Esophagus muscularis mucosa (tissue), 4 donors: Measurements from ENCODE around the gene SPATA3.

Source experiments
- CTCF ChIP-seq, 3 experiments: fragments of 200-600 bp in 2 of 3; fragments of 450-650 bp in 1 of 3; sonication (generic) in 2 of 3; IDR thresholded peaks; one replicate each; pipeline ENCODE4 v1.5.1; 2017 to 2019; ENCODE audit warnings: antibody characterized with exemption in 3 of 3, mild to moderate bottlenecking in 2 of 3, moderate library complexity in 1 of 3
- EP300 ChIP-seq: sonication (generic); formaldehyde crosslinking; IDR thresholded peaks from one replicate; pipeline ENCODE4 v1.6.1; 2017; ENCODE audit warnings: antibody characterized with exemption
- POLR2A ChIP-seq: fragments of 450-650 bp; IDR thresholded peaks from one replicate; pipeline ENCODE4 v1.6.1; 2017; ENCODE audit warnings: antibody characterized with exemption, moderate library complexity, mild to moderate bottlenecking, low read depth

- no peak for TF ChIP-seq POLR2A
- TF ChIP-seq CTCF (IDR thresholded peaks at IDR 0.05) = no peak
- TF ChIP-seq EP300 = no peak
Observed at GRCh38 chr2:231036578-231037106, 40.7 kb downstream of the SPATA3 start.
